GM18520 (cell line): ENCODE data around the gene MFNG.

ENCODE experiments used
- ATAC-seq: cut with Tn5 transposase; IDR thresholded peaks from one replicate; pipeline ENCODE4 v1.9.1; 2021; ENCODE audit not compliant: unreplicated experiment

The MFNG gene

DNA sequence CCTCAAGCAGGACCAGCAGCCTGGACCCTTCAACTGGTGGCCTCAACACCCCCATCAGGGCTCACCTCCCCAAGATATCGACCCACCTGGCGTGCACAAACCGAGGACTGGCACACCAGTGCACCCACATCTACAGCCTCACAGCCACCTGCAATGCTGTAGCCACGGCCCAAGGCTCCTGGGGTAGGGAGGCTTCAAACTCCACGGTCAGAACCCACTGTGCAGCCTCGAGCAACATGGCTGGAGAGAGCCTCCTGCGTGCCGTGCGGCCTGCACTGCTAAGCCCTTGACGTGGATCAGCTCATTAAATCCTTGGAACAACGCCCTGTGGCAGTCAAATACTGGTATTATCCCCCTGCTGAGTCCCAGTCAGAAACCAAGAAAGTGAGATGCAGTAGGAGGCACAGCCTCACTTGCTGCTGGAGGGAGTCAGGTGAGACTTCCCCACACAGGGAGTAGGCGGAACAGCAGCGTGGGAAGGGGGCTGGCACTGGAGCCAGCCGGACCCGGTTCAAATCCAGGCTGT is 28.4 kb upstream of the MFNG start:
- no peak for ATAC-seq

DNA sequence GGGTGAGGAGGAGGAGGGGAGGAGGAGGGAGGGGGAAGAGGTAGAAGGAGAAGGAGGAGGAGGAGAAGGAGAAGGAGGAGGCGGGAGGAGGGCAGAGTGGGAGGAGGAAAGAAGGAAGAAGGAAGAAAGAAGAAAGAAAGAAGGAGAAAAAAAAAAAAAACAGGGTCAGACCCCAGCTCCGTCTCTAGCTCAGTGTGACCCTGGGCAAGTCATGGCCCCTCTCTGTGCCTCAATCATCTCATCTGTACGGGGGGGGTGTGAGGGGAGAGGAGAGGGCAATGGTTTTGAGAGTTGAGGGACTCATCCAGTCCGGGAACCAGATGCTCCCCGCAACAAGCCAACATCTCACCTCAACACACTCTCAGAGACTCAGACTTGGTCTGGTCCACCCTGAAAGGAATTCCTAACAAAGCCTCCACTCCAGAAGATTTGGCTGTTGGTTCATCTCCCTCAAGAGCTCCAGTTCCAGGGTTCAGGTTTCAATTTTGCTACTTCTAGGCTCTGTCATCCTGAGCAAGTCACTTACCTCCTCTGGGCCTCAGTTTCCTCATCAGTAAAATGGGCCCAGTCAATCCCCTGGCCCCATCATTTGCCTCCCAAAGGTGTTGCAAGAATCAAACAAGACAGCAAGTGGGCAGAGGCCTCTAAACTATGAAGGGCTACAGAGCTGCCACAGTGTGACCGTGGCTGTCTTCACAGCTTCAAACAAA is 25.4 kb upstream of the MFNG start:
- no peak for ATAC-seq

DNA sequence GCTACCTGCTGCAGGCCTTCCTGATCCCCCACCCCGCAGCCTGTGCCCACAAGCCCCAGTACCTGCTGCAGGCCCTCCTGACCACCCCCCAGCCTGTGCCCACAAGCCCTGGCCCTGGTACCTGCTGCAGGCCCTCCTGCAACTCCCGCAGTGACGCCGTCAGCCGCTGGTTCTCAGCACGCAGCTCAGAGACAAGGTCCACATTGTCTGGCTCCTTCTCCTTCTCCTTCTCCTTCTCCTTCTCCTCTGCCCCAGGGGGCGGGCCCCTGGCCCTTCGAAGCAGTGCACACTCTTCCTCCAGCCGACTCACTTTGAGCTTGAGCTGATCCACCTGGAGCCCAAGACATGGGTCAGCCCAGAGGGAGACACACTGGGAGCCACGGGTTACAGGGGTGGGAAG is 23.9 kb upstream of the MFNG start:
- no peak for ATAC-seq

DNA sequence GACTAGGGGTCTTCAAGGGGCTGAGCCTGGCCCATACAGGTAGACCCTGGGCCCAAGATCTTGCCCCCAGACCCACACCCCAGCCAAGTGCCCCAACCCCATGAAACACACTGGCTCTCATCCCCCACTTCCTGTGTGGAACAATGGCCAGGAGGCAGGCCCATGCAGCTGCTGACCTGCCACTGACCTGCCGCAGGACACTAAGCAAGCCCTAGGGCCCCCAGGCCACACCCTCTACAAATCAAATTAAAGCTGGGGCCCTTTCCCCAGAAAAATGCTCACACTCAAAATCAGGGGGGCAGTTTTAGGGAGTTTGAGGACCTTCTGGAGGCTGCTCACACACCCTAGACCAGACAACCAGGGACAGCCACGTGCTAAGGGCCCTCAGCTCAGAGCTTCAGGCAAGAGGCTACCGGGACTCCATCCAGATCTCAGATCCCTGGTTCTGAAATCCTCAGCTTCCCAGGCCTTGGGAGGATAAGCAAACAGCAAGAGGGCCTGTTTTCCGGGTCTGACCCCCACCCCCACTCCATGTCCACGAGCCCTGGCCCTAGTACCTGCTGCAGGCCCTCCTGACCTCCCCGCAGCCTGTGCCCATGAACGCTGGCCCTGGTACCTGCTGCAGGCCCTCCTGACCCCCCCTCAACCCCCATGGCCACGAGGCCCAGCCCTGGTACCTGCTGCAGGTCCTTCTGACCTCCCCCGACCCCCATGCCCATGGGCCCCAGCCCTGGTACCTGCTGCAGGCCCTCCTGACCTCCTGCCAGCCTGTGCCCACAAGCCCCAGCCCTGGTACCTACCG is 23.1 kb upstream of the MFNG start:
- ATAC-seq: no peak

DNA sequence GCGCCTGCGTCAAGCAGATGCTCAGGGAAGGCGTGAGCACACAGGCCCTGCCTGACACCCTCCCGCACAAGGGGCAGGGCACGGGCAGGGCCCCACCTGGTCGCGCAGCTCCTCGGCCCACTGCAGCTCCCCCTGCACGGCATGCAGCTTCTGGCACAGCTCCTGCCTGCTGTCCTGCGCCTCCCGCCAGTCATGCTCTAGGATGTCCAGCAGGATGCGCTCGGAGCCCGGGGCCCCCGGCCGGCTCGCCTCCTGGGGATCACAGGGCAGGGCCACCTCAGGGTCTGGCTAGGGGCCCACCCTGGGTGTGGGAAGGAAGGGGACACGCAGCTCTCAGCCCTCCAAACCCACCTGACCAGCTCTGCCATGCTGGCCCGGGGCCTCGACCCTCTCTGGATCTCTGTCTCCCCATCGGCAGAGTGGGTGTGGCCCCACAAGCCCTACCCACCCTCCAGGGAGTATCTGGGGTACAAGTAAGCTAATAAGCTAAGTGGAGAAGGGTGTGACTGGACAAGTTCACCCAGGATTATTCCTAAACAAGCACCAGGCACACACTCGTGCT is 22.3 kb upstream of the MFNG start:
- ATAC-seq: no peak

DNA sequence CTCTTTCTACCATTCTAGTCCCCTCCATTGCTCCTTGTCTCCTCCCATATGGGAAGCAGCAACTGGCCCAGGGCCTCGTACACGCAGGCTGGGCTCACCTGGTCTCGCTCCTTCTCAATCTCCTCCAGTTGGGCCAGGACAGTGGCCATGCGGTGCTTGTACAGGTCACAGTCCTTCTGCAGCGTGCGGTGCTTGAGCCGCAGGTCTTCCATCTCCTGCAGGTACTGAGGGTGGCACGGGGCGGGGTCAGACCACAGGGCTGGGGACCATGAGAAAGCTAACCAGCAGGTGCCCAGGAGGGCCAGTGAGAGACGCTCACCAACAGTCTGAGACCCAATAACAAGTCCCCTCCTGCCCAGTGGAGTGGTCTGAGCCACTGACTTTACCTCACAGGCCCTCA is 21.5 kb upstream of the MFNG start:
- ATAC-seq: no peak

DNA sequence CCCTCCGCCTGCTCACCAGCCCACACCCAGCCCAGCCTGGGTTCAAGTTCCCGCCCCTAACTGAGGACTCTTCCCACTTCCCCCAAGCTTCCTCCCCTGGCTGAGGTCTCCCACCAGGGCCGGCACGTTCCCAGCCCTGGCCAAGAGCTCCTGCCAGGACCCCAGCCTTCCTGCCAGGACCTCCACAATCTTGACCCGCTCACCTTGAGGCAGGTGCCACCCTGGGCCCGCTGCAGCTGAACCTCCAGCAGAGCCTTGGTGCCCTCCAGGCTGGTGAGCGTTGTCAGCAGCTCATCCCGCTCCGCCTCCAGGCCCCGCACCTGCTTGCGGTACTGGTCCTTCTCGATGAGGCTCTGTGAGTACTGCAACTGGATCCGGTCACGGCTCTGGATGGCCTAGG is 19.8 kb upstream of the MFNG start:
- no peak for ATAC-seq

DNA sequence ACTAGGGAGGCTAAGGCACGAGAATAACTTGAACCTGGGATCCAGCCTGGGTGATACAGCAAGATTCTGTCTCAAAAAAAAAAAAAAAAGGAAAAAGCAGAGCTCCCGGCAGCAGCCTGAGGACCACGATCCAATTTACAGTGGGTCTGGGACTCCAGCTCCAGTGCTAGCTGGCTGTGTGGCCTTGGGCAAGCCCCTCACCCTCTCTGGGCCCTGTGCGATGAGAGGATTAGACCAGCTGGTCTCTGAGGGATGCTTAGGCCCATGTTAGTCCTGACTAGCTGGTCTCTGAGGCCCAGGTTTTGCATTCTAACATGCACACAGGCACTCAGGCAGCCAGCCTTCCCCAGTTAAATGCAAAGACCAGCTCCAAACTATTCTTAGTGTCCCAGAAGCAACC is 19.4 kb upstream of the MFNG start:
- ATAC-seq: no peak

DNA sequence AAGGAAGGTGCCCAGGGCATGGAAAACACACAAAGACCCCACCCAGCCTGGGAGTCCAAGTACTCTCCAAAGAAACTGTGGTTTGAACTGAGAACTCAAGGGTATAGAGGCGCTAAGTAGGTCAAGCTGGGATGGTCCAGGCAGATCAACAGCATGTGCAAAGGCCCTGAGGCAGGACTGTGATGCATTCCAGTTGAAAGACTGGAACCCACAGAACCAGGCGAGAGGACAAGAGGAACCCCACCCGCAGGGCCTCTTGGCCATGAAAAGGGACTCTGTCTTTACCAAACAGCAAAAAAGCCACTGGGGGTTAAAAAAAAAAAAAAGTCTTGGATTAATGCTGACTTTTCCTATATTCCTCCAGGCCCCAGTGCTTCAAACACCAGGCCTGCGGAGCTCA is 18.8 kb upstream of the MFNG start:
- no peak for ATAC-seq

DNA sequence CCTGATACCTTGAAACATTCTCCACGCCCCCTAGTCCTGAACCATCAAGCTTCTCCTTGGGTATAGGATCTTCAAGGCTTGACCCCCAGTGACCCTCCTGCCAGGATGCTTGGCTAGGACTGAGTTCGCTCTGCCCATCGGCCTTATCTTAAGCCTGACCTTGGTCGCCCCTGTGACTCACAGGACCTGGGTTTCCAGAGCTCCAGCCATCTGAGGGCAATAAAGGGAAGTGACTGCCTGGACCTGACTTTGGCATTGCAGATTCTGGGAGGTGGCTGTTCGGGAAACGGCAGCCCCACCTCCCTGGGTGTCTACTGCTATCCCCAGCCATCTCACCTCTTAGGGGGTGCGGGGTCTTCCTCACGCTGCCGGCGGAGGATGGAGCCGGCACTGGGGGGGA is 17.7 kb upstream of the MFNG start:
- no peak for ATAC-seq

DNA sequence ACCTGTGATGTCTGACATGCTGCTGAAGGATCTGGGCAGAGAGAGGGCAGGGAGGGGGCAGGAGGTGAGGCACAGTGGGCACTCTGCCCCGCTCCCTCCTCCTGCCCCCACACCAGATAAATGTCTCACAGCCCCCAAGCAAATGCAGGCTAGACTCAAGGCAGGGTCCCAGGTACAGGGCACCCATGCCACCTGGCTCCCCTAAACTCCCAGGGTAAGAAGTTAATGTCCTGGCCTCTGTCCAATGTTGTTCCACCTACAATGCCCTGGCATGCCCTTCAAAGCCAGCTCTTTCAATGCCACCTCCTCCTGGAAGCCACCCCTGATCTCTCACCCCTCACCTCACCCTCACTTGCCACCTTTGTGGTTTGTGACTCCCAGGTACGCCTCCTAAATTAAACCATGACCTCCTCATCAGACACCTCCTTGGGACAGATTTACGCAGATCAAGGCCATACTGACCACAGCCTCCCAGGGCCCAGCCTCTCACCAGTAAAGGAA is 17.0 kb upstream of the MFNG start:
- no peak for ATAC-seq

DNA sequence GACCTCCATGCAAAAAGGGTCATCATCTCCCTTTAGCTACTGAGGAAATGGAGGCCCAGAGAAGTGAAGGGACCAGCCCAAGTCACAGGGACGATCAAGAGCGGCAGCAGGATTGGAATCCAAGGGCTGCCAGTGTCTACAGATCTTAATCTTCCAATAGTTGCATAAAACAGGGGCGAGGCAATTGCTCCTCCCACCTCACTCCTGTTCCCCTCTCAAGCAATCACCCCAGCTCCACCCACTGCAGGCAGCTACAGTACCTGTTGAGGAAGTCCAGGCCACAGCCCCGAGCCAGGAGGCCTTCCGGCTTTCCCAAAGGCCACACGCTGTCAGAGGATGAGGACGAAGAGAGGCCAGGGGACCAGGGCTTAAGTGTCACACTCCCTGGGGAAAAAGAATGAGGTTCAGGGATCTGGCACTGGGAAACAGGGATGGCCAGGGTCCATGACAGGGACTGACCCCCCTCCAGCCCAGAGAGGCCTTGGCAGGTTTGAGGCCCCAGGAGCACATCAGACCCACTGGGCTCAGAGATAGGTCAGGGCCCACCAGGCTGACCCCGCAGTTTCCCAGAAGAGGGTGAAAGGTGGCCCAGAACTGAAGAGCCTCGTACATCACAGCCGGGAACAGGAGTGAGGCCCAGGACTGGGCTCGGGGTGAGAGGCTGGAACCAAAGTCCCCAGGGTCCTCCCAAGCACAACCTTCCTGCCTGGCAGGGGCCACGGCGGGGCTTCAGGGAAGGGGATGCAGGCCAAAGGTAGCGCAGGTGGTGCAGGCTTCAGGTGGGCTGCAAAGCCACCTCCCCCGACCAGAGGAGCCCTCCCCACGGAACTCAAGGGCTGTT is 16.4 kb upstream of the MFNG start:
- no peak for ATAC-seq

DNA sequence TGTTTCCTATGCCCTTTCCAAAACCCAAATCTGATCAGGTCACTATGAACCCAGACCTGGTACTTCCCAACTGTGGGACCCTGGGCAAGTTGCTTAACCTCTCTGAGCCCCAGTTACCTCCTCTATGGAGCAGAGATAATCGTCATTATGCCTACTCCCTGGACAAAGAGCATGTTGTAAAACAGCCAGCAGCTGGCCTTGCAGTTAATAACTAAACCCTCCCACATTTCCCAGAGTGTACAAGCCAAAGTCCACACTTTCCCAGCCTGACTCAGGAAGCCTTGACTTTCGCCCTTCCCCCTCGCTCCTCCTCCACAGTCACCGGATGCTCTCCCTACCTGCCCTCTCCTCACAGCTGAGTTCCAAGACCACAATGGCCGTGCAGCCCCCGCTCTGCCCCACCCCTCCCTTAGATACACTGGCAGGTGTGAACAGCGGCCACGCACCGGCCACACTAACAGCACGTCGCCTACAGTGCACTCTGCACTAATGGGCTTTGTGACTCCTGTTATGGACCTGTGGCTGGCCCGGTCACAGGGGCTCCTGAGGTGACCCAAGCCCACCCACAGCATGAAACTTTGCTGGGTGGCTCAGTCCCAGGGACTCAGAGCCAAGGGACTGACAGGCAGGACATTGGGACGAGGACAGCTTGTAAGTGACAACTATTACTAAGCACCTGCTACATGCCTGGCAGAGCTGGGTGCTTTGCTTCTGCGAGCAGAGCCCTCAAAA is 15.6 kb upstream of the MFNG start:
- no peak for ATAC-seq

DNA sequence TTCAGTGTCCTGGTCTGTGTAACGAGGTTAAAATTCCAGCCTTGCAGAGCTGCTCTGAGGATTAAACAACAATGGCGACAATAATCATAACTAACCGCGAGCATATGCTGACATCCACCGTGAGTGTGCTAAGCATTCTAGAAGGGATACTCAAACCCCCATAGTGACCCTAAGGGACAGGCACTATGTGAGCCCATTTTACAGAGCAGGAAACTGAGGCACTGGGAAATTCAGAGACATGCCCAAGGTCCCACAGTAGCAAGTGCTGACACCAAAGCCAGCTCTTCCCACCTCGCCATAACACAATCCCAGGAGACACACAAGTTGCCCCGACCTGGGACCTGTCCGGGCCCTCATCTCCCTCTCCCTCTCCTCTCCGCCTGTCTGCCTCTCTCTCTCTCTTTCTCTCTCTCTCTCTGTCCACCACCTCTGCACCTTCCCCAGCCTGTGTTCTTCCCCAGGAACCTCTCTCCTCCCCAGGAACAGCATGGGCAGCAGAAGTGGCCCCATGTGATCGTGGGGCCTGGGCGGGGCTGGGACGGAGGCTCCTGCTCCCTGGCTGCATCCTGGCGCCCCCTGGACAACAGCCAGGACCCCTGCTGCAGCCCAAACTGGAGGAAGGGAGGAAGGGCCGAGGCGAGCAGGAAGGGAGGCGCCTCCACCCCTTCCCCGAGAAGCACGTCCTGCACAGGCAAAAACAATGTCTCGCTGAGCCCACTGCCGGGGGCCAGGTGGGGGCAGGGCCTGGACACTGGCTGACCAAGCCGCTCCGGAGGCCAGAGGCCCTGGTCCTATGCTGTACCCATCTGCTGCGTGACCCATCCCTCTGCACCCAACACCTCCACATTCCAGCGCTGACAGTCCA is 14.8 kb upstream of the MFNG start:
- no peak for ATAC-seq

DNA sequence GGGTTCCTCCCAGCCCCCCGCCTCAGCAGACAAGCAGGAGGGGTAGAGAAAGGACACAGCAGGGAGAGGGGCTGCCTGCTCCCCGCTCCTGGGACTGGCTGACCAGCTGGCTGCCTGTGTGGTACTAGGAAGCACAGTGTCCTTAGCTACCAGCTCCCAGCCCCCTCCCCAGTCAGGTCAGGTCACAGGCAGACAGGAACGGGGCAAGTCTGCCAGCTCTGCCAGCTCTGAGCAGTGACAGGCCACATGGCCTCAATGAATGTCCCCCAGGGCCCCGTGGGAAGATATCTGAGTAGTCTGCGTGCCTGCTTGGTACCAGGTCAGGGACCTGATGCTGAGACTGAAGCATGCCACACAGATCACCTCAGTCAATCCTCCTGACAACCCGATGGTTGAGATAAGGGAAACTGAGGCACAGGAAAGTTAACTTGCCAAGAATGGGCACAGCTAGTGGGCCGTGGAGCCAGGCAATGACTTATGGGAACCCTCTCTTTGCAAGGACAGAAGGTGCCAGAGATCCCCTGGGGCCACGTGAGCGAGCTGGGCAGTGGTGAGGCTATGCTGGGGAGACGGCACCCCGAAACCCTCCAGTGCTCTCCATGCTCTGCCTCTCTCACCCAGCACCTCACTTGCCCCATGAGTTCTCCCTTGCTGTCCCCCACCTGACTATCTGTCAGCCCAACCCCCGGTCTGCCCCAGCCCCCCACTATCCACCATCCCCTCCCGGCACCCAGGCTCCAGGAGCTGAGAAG is 13.8 kb upstream of the MFNG start:
- ATAC-seq: no peak

DNA sequence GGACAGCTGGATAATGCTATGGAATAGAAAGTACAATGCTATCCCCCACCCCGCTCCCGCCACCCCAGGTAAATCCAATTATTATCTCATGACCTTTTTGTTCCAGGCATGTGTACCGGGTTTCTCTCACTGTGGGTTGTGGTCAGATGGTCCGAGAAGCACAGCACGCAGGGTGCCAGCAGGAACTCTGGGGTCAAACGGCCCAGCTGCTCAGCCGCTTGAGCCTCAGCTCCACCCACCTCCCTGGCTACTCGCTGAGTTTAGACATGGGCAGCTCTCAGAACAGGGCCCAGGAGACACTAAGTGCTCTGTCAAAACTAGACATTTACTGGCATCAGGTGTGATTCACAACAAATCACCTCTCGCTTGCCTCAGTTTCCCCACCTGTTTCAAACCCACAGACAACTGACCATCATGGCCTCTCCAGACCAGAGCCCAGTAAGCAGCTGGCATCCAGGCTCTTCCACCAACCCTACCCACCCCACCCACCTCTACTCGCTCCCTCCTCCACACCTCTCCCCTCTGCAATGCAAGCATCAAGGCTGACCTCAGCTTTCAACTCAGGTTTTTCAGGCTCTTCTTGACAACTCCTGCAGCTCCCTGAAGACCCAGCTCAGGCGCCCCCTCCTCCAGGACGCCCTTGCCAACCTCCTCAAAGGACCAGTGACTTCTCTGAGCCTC is 13.0 kb upstream of the MFNG start:
- no peak for ATAC-seq

DNA sequence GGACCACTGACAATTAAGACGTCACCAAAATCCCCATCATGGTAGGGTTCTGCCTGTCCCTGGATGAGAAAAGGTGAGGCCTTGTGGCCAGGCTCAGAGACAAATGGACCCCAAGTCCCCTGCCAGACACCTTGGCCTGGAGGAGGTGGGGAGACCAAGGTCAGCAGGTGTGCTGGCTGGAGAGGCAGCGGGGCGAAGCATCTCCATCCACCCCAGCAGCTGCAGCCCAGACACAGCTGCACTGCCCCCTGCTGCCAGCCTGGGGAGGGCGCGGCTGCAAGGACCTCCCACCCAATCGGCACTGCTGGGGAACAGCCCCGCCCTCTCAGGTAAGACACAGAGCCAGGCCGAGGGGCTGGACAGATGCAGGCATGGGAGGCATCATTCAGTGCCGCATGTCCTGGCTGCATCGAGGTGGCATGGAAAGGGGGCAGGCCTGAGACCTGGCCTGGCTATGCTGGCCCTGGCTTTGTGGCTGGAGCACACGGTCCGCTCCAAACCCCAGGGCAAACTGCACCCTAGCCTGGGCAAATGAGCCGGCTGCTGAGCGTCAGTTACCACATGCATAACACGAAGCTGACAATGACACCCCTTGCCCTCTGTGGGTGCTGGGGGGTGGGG is 12.2 kb upstream of the MFNG start:
- ATAC-seq: no peak
